ENCODE measurements around the gene ADAMTS7. TPM values are rescaled to one million over a fixed set of nuclear protein-coding genes. Genes with fewer than 3 reads are reported as not detected.

Gene ADAMTS7
- total RNA-seq, 1 experiment from 2014 or later: 23.1 TPM

DNA sequence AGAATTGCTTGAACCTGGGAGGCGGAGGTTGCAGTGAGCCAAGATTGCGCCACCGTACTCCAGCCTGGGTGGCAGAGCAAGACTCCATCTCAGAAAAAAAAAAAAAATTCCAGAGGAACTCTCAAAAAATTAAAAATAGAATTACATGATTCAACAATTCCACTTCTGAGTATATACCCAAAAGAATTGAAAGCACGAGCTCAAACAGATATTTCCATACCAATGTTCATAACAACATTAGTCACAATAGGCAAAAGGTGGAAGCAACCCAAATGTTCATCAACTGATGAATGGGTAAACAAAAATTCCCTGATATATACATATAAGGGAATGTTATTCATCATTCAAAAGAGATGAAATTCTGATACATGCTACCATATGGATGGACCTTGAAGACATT, 44.5 kb upstream of the ADAMTS7 start:
- Histone ChIP-seq H3K14ac (ENCODE audit: insufficient read depth, low read length) (no peak overlapping the region), H3K79me2 (ENCODE audit: insufficient read depth, low read length) (no peaks in the 10 kb centered on the region), H2AK5ac (ENCODE audit: insufficient read length, low read length) (no peak overlapping the region), H3T11ph (ENCODE audit: low read length) (no peak overlapping the region), H2BK20ac (ENCODE audit: low read depth, low read length, poor library complexity, severe bottlenecking) (no peak overlapping the region), H4K8ac (replicated peaks; ENCODE audit: insufficient read length, low read depth, low read length) (no peak overlapping the region), H3K27me3 (ENCODE audit: insufficient read depth, low read length) (no peaks in the 10 kb centered on the region), H3K4ac (ENCODE audit: low read depth, low read length) (no peak overlapping the region), H2BK15ac (ENCODE audit: low read depth, low read length) (no peak overlapping the region), H3K9me3 (ENCODE audit: control insufficient read depth, low read depth, low read length) (no peaks in the 10 kb centered on the region), H3K23me2 (ENCODE audit: insufficient read length, low read depth, low read length, poor library complexity, severe bottlenecking) (peaks cover 5% of the 10 kb centered on the region), H3K4me2 (ENCODE audit: insufficient read depth, insufficient read length, low read length) (no peak overlapping the region), H3K79me1 (ENCODE audit: insufficient read depth, low read depth, low read length, poor library complexity, severe bottlenecking) (no peaks in the 10 kb centered on the region), H2BK12ac (ENCODE audit: insufficient read length, low read depth, low read length) (no peak overlapping the region), H2BK5ac (ENCODE audit: insufficient read length, low read length) (no peak overlapping the region), H3K9ac (ENCODE audit: extremely low read depth, insufficient read length, low read length) (no peak overlapping the region), H4K5ac (ENCODE audit: insufficient read length, low read depth, low read length) (no peak overlapping the region), H3K4me1 (ENCODE audit: insufficient read depth, low read length) (peaks cover 2% of the 10 kb centered on the region; the same call in 1 of the 2 replicates), H4K20me1 (ENCODE audit: control insufficient read depth, insufficient read depth, insufficient read length) (no peaks in the 10 kb centered on the region), H3K23ac (ENCODE audit: insufficient read length, low read depth, low read length) (no peak overlapping the region), H2BK120ac (ENCODE audit: low read depth, low read length, poor library complexity, severe bottlenecking) (no peak overlapping the region), H2AFZ (ENCODE audit: low read length) (no peak overlapping the region), H3K56ac (ENCODE audit: insufficient read length, low read depth, low read length) (no peak overlapping the region), H3K18ac (ENCODE audit: insufficient read length, low read depth, low read length) (no peak overlapping the region), H4K91ac (ENCODE audit: insufficient read length, low read depth, low read length) (no peak overlapping the region), H3K27ac (ENCODE audit: insufficient read length, low read depth, low read length) (no peak overlapping the region)
- WGBS (ENCODE audit: extremely low coverage, insufficient read length, low lambda C conversion rate): no CpG with 5 or more reads among the region's 4 CpGs
- Mint-ChIP-seq H3K27ac (no peak overlapping the region), H3K27me3 (ENCODE audit: low read depth) (no peaks in the 10 kb centered on the region), H3K4me1 (peaks cover 10 to 19% of the 10 kb centered on the region in 2 experiments), H3K4me3 (no peak overlapping the region), H3K36me3 (ENCODE audit: insufficient read depth in 1 of 3, low read depth in 3 of 3) (no peaks in the 10 kb centered on the region; a peak in 1 of 7 replicates), H3K9me3 (peaks cover 0 to 2% of the 10 kb centered on the region in 2 experiments; a peak in 3 of 5 replicates)
- DNase-seq: no peak
- TF ChIP-seq, protein P1, sequence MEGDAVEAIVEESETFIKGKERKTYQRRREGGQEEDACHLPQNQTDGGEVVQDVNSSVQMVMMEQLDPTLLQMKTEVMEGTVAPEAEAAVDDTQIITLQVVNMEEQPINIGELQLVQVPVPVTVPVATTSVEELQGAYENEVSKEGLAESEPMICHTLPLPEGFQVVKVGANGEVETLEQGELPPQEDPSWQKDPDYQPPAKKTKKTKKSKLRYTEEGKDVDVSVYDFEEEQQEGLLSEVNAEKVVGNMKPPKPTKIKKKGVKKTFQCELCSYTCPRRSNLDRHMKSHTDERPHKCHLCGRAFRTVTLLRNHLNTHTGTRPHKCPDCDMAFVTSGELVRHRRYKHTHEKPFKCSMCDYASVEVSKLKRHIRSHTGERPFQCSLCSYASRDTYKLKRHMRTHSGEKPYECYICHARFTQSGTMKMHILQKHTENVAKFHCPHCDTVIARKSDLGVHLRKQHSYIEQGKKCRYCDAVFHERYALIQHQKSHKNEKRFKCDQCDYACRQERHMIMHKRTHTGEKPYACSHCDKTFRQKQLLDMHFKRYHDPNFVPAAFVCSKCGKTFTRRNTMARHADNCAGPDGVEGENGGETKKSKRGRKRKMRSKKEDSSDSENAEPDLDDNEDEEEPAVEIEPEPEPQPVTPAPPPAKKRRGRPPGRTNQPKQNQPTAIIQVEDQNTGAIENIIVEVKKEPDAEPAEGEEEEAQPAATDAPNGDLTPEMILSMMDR (conservative IDR thresholded peaks at IDR 0.05): no peak
